Measurements from ENCODE around the gene ANKRD52. TPM values are rescaled to one million over a fixed set of nuclear protein-coding genes. Genes with fewer than 3 reads are reported as not detected.

ANKRD52 gene
- total and polyA plus RNA-seq, 12 donors: 8.4 to 86.8 (median 28.7) TPM

- 25 to 53% (median 36%) methylated on average over 1 of the region's 1 CpG for WGBS, 4 donors
- Histone ChIP-seq H3K4me3 (no peak overlapping the region), H3K27ac (no peak overlapping the region), H3K27me3 (no peaks in the 10 kb centered on the region), H3K9me3 (replicated peaks in 1 of 3) (no peaks in the 10 kb centered on the region), H3K36me3 (replicated peaks in 1 of 2) (no peaks in the 10 kb centered on the region), H3K4me1 (replicated peaks in 1 of 2) (peaks cover 9 to 11% of the 10 kb centered on the region in 2 donors)
- peak; percentile 83 to 90 (median 88) for TF ChIP-seq CTCF (IDR thresholded peaks at IDR 0.05)
- TF ChIP-seq POLR2A (IDR thresholded peaks at IDR 0.05): no peak
- DNase-seq: peak; percentile 77 to 92 (median 85)
- intact Hi-C loops (cut with DNase I): loop anchor here in 1 of 2 donors (5.0 kb wide), 2 partner anchors 34 to 269 kb away; no protein-coding TSS in a partner anchor
These were observed 65.1 kb downstream of the ANKRD52 start for GRCh38 chr12:56193025-56193578.

GRCh38 chr12:56192582-56192981 is 65.6 kb downstream of the ANKRD52 start:
- intact Hi-C loops (cut with DNase I): loop anchor here in 1 of 2 donors (5.0 kb wide), 2 partner anchors 35 to 270 kb away; no protein-coding TSS in a partner anchor
- TF ChIP-seq POLR2A (IDR thresholded peaks at IDR 0.05) (no peak), CTCF (IDR thresholded peaks at IDR 0.05) (no peak)
- no peak for DNase-seq
- H3K27me3 ChIP-seq: no peaks in the 10 kb centered on the region
- peaks cover 14 to 16% of the 10 kb centered on the region in 2 donors for H3K4me1 ChIP-seq (replicated peaks in 1 of 2)
- H3K36me3 ChIP-seq (replicated peaks in 1 of 2): no peaks in the 10 kb centered on the region
- no peaks in the 10 kb centered on the region for H3K9me3 ChIP-seq (replicated peaks in 1 of 3)
- H3K4me3 ChIP-seq: no peak overlapping the region
- H3K27ac ChIP-seq: no peak overlapping the region

GRCh38 chr12:56190695-56191155 is 67.5 kb downstream of the ANKRD52 start:
- WGBS, 4 donors: 17 to 24% (median 21%) methylated on average over 9 of the region's 9 CpGs
- Histone ChIP-seq H3K36me3 (replicated peaks in 1 of 2) (peaks cover 0 to 5% of the 10 kb centered on the region in 2 donors), H3K27ac (peak overlapping the region in 4 of 5 donors; percentile 73 to 92 (median 84)), H3K9me3 (replicated peaks in 1 of 3) (no peaks in the 10 kb centered on the region), H3K4me1 (replicated peaks in 1 of 2) (peaks cover 16 to 25% of the 10 kb centered on the region in 2 donors), H3K4me3 (peak overlapping the region in 2 of 4 donors; percentile 32 to 88), H3K27me3 (no peaks in the 10 kb centered on the region)
- intact Hi-C loops (cut with DNase I): loop anchor here in 1 of 2 donors (5.0 kb wide), 2 partner anchors 37 to 272 kb away; no protein-coding TSS in a partner anchor
- no peak for TF ChIP-seq POLR2A (IDR thresholded peaks at IDR 0.05)
- DNase-seq: no peak

GRCh38 chr12:56189918-56190694 is 68.1 kb downstream of the ANKRD52 start:
- TF ChIP-seq POLR2A (IDR thresholded peaks at IDR 0.05): no peak
- peak in 2 of 6 experiments; percentile 1 to 48 for TF ChIP-seq CTCF (IDR thresholded peaks at IDR 0.05)
- Histone ChIP-seq H3K27ac (peak overlapping the region; percentile 66 to 92 (median 76)), H3K9me3 (replicated peaks in 1 of 3) (no peaks in the 10 kb centered on the region), H3K4me3 (peak overlapping the region in 3 of 4 donors; percentile 32 to 88 (median 86)), H3K36me3 (replicated peaks in 1 of 2) (peaks cover 0 to 11% of the 10 kb centered on the region in 2 donors), H3K27me3 (no peaks in the 10 kb centered on the region), H3K4me1 (replicated peaks in 1 of 2) (peaks cover 16 to 25% of the 10 kb centered on the region in 2 donors)
- DNase-seq: peak; percentile 73 to 95 (median 80)
- intact Hi-C loops (cut with DNase I): loop anchor here (2.0 to 5.0 kb wide), 4 partner anchors 37 to 272 kb away; no protein-coding TSS in a partner anchor
- WGBS, 4 donors: 1 to 2% (median 2%) methylated on average over 38 to 42 of the region's 42 CpGs
